Fibroblast of skin of left biceps (primary cell): Measurements from ENCODE around the gene TSEN2.
A peak's percentile ranks its signal among the peaks of the same experiment; 100 is the strongest.
"Not testable (repeated sequence)": the region's sequence is repeated elsewhere in the genome, so short reads cannot be mapped to it uniquely, and the experiment has no call there.

ENCODE experiments used
- DNase-seq, 2 experiments: peaks; one replicate each; pipeline ENCODE4 v3.0.0-alpha.2; 2013; ENCODE audit warnings: low read depth in 2 of 2

The TSEN2 gene

DNA sequence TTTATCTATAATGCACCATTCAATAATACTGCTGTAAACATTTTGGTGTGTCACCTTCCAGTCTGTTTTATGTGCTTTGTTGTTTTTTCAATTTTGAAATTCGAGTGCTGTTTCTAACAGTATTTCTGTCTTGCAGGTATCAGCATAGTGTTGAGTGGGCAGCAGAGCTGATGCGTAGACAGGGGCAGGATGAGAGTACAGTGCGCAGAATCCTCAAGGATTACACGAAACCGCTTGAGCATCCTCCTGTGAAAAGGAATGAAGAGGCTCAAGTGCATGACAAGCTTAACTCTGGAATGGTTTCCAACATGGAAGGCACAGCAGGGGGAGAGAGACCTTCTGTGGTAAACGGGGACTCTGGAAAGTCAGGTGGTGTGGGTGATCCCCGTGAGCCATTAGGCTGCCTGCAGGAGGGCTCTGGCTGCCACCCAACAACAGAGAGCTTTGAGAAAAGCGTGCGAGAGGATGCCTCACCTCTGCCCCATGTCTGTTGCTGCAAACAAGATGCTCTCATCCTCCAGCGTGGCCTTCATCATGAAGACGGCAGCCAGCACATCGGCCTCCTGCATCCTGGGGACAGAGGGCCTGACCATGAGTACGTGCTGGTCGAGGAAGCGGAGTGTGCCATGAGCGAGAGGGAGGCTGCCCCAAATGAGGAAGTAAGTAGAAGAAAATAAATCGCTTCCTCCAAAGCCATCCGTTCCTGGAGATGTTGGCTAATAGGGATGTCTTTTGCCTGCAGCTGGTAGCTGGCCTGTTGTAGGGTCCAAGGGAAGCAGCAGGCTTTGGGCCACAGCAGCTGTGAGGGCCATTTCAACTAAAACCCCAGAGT lies 19.1 kb downstream of the TSEN2 start:
- DNase-seq: no peak

DNA sequence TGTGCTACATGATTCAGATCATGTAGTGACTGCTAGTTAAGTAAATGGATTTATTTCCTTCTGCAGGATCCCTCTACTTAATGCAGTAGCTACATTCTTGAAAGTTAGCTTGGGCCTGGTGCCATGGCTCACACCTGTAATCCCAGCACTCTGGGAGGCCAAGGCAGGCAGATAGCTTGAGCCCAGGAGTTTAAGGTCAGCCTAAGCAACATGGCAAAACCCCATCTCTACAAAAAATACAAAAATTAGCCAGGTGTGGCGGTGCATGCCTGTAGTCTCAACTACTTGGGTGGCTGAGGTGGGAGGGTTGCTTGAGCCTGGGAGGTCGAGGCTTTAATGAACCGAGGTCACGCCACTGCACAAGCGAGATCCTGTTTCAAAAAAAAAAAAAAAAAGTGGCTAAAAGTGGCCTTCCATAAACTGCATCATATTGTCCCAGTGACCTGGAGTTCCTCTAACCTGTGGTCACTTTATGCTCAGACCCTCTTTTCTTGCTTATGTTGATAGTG lies 22.0 kb downstream of the TSEN2 start:
- no peak for DNase-seq

DNA sequence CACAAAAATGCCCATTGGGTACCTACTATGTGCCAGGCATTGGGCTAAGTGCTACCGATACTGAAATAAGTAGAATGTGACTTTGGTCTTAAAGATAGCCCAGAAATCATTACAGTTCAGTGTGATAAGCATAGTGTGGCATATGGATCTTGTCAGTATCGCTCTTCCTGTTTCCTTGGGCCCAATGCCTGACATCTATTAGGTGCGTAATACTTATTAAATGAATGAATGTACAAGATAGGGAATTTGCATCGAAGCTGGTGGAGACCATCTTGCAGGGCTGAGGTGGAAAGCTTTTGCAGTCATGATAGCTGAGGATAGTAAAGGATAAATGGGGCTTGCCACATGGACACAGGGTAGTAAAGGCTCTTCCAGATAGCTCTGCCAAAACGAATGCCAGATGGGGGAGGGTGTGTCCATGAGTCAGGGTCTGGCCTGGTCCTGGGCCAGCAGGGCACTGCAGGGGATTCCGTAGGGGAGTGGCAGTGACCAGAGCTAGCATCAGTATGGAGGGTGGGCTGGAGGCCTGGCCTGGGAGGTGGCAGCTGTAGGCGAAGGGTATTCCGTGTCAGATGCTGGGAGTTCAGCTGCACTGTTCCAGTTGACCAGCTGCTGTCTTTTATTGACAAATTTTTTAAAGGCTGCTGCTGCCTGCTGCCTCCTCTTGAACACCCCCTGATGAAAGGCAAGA lies 23.5 kb downstream of the TSEN2 start:
- no peak for DNase-seq

GRCh38 chr3:12508291-12508700 lies 24.0 kb downstream of the TSEN2 start:
- DNase-seq: peak; percentile 96 to 97

- DNase-seq: no peak
These were observed 25.2 kb downstream of the TSEN2 start for GRCh38 chr3:12509466-12509865.

DNA sequence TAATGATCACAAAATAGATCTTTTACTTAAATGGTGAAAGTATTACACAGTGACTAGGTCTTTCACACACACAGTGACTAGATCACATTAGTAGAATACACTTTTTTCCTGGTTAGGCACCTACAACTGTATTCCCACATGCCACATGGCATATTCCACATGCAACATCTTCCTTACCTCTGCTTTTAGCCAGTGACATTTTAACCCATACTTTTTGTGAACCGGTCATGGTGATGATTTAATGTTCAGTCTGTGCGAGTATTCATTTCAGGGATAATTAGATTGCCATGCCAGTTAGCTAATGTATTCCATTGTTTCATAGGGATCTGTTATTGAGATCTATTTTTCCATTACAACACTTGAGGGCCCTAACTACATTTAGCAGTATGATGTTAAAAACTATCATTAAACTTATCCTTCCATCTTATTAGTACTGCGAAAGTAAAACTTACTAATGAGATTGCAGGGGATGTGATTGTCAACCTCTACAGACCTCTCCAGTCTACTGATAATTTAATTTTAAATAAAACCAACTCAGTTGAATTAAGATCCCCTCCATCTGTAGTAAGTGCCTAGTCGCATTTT lies 28.3 kb downstream of the TSEN2 start:
- DNase-seq: no peak

GRCh38 chr3:12513694-12514446 lies 29.6 kb downstream of the TSEN2 start:
- DNase-seq: no peak

- DNase-seq: no peak
These were observed 31.4 kb downstream of the TSEN2 start for GRCh38 chr3:12515631-12516030.

DNA sequence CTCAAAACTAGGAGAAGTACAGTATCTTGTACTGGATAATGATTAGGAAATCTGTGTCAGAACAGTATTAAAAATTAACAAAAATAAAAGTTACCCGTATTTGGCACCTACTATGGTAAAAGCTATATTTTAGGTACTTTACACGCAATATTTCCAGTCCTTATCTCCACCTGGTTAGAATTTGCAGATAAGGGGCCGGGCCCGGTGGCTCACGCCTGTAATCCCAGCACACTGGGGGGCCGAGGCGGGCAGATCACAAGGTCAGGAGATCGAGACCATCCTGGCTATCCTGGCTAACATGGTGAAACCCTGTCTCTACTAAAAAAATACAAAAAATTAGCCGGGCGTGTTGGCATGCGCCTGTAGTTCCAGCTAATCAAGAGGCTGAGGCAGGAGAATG lies 32.6 kb downstream of the TSEN2 start:
- no peak for DNase-seq

- no peak for DNase-seq
These were observed 34.2 kb downstream of the TSEN2 start for GRCh38 chr3:12518261-12519028.

DNA sequence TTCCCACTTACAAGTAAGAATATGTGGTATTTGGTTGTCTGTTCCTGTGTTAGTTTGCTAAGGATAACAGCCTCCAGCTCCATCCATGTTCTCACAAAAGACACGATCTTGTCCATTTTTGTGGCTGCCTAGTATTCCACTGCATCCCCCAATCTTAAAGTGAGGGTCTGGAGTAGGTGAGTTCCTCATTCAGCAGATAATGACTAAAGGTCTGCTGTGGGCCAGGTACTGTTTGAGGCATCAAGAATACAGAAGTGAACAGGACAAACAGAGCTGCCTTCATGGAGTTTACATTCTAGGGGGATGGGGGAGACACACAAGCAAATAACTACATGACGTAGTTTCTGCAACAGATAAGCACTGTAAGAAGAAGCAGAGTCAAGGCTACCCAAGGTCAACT lies 36.7 kb downstream of the TSEN2 start:
- DNase-seq: no peak

DNA sequence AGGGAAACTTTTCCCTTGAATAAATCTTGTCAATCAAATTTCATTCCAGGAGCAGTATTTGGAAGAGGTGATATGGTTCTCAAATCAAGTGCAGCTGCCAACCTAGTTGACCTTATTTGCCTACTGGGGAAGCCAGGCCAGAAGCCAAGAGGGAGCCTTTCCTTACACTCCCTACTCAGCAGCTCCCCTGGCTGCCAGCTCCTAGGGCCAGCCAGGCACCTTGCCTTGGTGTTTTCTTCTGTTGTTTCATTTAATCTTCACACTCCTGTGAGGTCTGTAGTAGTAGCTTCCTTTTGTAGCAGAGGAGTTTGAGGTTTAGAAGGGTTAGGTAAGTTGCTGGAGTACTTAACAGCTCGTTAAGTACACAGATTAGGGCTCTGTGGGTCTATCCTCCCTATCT lies 38.4 kb downstream of the TSEN2 start:
- DNase-seq: no peak

DNA sequence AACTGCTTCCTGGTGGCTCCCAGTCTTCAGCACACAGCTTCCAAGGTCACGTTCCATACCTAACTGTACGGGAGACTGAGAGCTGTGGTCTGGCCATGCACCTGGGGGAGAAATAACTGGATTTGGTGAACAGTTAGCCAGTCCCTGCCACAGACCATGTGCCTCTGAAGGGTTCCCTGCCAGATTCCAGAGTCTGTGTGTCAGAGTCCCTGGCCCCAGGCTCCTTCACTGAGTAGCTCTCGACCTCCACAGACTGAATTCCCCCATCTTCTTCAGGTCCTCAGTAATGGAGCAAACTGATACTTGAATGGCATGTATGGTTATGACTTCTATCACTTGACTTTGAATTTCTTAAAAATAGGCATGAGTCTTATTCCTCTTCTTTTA lies 43.5 kb downstream of the TSEN2 start:
- DNase-seq: no peak

DNA sequence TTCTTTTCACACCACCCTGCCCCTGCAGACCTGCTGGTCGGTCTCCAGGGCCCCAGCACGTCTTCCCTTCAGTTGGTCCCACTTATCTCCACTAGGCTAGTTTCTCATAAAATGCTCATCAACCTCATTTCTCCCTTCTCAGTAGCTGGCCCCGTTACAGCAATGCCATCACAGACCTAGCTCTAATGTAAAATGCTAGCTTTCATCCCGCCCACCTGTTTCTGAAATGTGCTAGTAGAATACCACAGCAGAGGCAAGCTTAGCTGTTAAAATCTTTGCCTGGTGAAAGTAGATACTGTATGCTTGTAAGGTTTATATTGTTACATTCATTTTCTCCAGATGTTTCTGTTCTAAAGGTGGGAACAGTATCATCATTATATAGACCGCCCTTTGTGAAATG lies 47.9 kb downstream of the TSEN2 start:
- DNase-seq: no peak

- no peak for DNase-seq
These were observed 52.1 kb downstream of the TSEN2 start for GRCh38 chr3:12536423-12536822.

DNA sequence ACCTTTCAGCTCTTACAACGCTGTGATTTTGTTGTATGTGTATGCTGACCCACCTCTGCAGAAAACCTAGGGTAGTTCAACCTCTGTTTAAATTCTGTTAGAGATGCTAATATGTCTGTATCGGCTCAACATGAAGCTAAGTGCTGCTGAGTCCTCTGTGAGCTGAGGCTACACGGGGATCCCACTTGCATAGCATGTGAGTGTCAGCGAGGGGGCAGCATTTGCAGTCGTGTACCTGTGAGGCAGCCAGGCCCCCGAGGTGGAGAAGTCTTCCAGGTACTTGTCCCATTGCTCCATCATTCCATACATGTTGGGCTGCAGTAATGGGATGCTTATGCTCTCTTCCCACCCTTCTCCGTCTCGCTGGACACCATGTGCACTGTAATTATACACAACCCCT lies 57.3 kb downstream of the TSEN2 start:
- DNase-seq: no peak

- not testable (repeated sequence) for DNase-seq
These were observed 59.2 kb downstream of the TSEN2 start for GRCh38 chr3:12543497-12543896.

- no peak for DNase-seq
These were observed 60.6 kb downstream of the TSEN2 start for GRCh38 chr3:12544652-12545472.

DNA sequence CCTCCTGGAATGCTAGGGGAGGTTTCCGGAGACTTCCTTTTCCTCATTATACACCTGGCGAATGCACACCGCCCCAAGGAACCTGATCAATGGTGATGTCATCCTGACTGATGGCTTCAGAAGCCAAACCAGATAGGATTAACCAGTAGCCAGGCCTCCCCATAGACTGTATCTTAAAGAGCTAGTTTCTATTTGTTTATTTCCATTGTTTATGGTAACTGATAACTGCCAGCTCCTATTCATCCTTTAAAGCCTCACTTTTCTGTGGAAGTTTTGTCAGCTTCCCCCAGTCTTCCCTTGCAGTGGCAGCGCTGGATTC lies 61.2 kb downstream of the TSEN2 start, which contains the start of gene MKRN2OS:
Gene MKRN2OS, minus strand, starts transcription at position 27 of the 319 bp plus-strand sequence. CDS start 35 bp downstream, outside the sequence.
- DNase-seq: no peak
